ENCODE data around the gene CABP7.

CABP7 gene

GRCh38 chr22:29719899-29720645, at the start of gene CABP7:
Gene CABP7, plus strand, starts transcription at chr22:29720003. Its CDS starts 422 bp downstream, at chr22:29720425.
- DNase-seq (ENCODE audit: low read depth, low spot score), result no peak

GRCh38 chr22:29670626-29671025, 49.2 kb upstream of the CABP7 start:
- peak; percentile 43 for DNase-seq (ENCODE audit: low read depth, low spot score)

- no peak for DNase-seq (ENCODE audit: low read depth, low spot score)
Observed at GRCh38 chr22:29673361-29674066, 46.3 kb upstream of the CABP7 start.

GRCh38 chr22:29674121-29674520, 45.7 kb upstream of the CABP7 start:
- no peak for DNase-seq (ENCODE audit: low read depth, low spot score)

GRCh38 chr22:29679316-29679715, 40.5 kb upstream of the CABP7 start:
- no peak for DNase-seq (ENCODE audit: low read depth, low spot score)

- DNase-seq (ENCODE audit: low read depth, low spot score), result no peak
Observed at GRCh38 chr22:29683536-29683935, 36.3 kb upstream of the CABP7 start.

GRCh38 chr22:29684244-29684643, 35.6 kb upstream of the CABP7 start:
- no peak for DNase-seq (ENCODE audit: low read depth, low spot score)

GRCh38 chr22:29689206-29689879, 30.5 kb upstream of the CABP7 start:
- DNase-seq (ENCODE audit: low read depth, low spot score), result no peak

- DNase-seq (ENCODE audit: low read depth, low spot score), result peak; percentile 86
Observed at GRCh38 chr22:29689880-29690213, 30.0 kb upstream of the CABP7 start.

- DNase-seq (ENCODE audit: low read depth, low spot score), result peak; percentile 29
Observed at GRCh38 chr22:29690476-29690875, 29.3 kb upstream of the CABP7 start.

- DNase-seq (ENCODE audit: low read depth, low spot score), result peak; percentile 62
Observed at GRCh38 chr22:29691636-29692326, 28.0 kb upstream of the CABP7 start.

GRCh38 chr22:29692327-29692640, 27.5 kb upstream of the CABP7 start:
- DNase-seq (ENCODE audit: low read depth, low spot score), result no peak

- DNase-seq (ENCODE audit: low read depth, low spot score), result no peak
Observed at GRCh38 chr22:29693161-29693560, 26.6 kb upstream of the CABP7 start.

- DNase-seq (ENCODE audit: low read depth, low spot score), result no peak
Observed at GRCh38 chr22:29693671-29694070, 26.1 kb upstream of the CABP7 start.

GRCh38 chr22:29695129-29695926, 24.5 kb upstream of the CABP7 start:
- no peak for DNase-seq (ENCODE audit: low read depth, low spot score)

GRCh38 chr22:29697853-29698598, 21.8 kb upstream of the CABP7 start:
- DNase-seq (ENCODE audit: low read depth, low spot score), result no peak

GRCh38 chr22:29700206-29700899, 19.4 kb upstream of the CABP7 start:
- no peak for DNase-seq (ENCODE audit: low read depth, low spot score)

GRCh38 chr22:29700900-29701154, 19.0 kb upstream of the CABP7 start:
- DNase-seq (ENCODE audit: low read depth, low spot score), result no peak

- DNase-seq (ENCODE audit: low read depth, low spot score), result peak; percentile 76
Observed at GRCh38 chr22:29701155-29701999, 18.4 kb upstream of the CABP7 start.

All from ELF-1 (cell line).